Spinal cord (tissue), 10 donors: ENCODE data around the gene PPIA. TPM values are rescaled to one million over a fixed set of nuclear protein-coding genes. Genes with fewer than 3 reads are reported as not detected.
"Not testable (repeated sequence)": the region's sequence is repeated elsewhere in the genome, so short reads cannot be mapped to it uniquely, and the experiment has no call there.

Experiments
- DNase-seq, 6 donors: peaks; one replicate each; pipeline versions ENCODE4 v3.0.0 to v3.0.0-alpha.2; 2013 to 2015; ENCODE audit warnings: low spot score in 6 of 6, low read depth in 4 of 6
- H3K27ac ChIP-seq: one replicate; pipeline ENCODE4 v1.5.1; 2013; ENCODE audit warnings: low read depth, low read length, control low read depth
- H3K27me3 ChIP-seq: one replicate; pipeline ENCODE4 v1.6.1; 2013; ENCODE audit warnings: low read length; ENCODE audit not compliant: control insufficient read depth, insufficient read depth
- H3K36me3 ChIP-seq: one replicate; pipeline ENCODE4 v1.6.1; 2013; ENCODE audit warnings: low read length; ENCODE audit not compliant: control insufficient read depth, insufficient read depth
- H3K4me1 ChIP-seq: one replicate; pipeline ENCODE4 v1.6.1; 2013; ENCODE audit warnings: low read length; ENCODE audit not compliant: control insufficient read depth, insufficient read depth
- H3K4me3 ChIP-seq: one replicate; pipeline ENCODE4 v1.5.1; 2013; ENCODE audit warnings: low read depth, low read length, control low read depth
- H3K9me3 ChIP-seq: one replicate; pipeline ENCODE4 v1.6.1; 2013; ENCODE audit warnings: low read length; ENCODE audit not compliant: control insufficient read depth, insufficient read depth
- WGBS: methylation state at CpG from one replicate; pipeline ENCODE4 v1.1.5; 2013; ENCODE audit warnings: missing lambda C conversion rate; ENCODE audit not compliant: insufficient coverage; 5-methylcytosine and 5-hydroxymethylcytosine counted together
- polyA plus RNA-seq, 2 donors: library from polyadenylated mRNA; unstranded; fragments of 120-200 nt; gene quantifications; one replicate each; pipeline ENCODE4 v1.2.1, GENCODE V29; 2013; ENCODE audit not compliant: insufficient read length in 2 of 2
- total RNA-seq, 2 donors: library from RNA; depleted of rRNA in 1 of 2; stranded (reverse); fragments of 120-200 nt in 1 of 2; fragments of >200 nt in 1 of 2; gene quantifications; one replicate each; pipeline versions ENCODE4 v1.2.3 to v1.2.4, GENCODE V29; 2013 to 2014
- donor health status: healthy.

Gene PPIA
- total and polyA plus RNA-seq, 4 donors, result 1,246 to 1,903 (median 1,398) TPM

- Histone ChIP-seq H3K9me3 (peaks cover 4% of the 10 kb centered on the region), H3K27ac (no peak overlapping the region), H3K4me3 (no peak overlapping the region), H3K36me3 (no peaks in the 10 kb centered on the region), H3K4me1 (no peaks in the 10 kb centered on the region), H3K27me3 (no peaks in the 10 kb centered on the region)
- no peak for DNase-seq
- 86% methylated on average over 1 of the region's 1 CpG for WGBS
Observed at GRCh38 chr7:44784364-44784763, 12.1 kb upstream of the PPIA start.

GRCh38 chr7:44785218-44785617 lies 11.3 kb upstream of the PPIA start:
- not testable (repeated sequence) for H3K9me3 ChIP-seq, H3K27me3 ChIP-seq, DNase-seq, H3K36me3 ChIP-seq, H3K27ac ChIP-seq, H3K4me1 ChIP-seq, H3K4me3 ChIP-seq
- WGBS, result 97% methylated on average over 3 of the region's 3 CpGs

- no peak for DNase-seq
- WGBS, result 64% methylated on average over 4 of the region's 4 CpGs
- H3K27me3 ChIP-seq, result no peaks in the 10 kb centered on the region
- H3K36me3 ChIP-seq, result no peaks in the 10 kb centered on the region
- no peak overlapping the region for H3K27ac ChIP-seq
- H3K4me1 ChIP-seq, result no peaks in the 10 kb centered on the region
- H3K9me3 ChIP-seq, result peaks cover 4% of the 10 kb centered on the region
- no peak overlapping the region for H3K4me3 ChIP-seq
Observed at GRCh38 chr7:44787041-44787440, 9.4 kb upstream of the PPIA start.

- Histone ChIP-seq H3K9me3 (peaks cover 4% of the 10 kb centered on the region), H3K36me3 (no peaks in the 10 kb centered on the region), H3K27me3 (no peaks in the 10 kb centered on the region), H3K4me3 (no peak overlapping the region), H3K4me1 (no peaks in the 10 kb centered on the region), H3K27ac (no peak overlapping the region)
- DNase-seq, result no peak
- 100% methylated on average over 2 of the region's 3 CpGs for WGBS
Observed at GRCh38 chr7:44787762-44788161, 8.7 kb upstream of the PPIA start.

GRCh38 chr7:44789990-44790389 lies 6.5 kb upstream of the PPIA start:
- Histone ChIP-seq H3K4me3 (no peak overlapping the region), H3K4me1 (no peaks in the 10 kb centered on the region), H3K27me3 (no peaks in the 10 kb centered on the region), H3K27ac (no peak overlapping the region), H3K36me3 (no peaks in the 10 kb centered on the region), H3K9me3 (no peaks in the 10 kb centered on the region)
- 79% methylated on average over 3 of the region's 5 CpGs for WGBS
- no peak for DNase-seq

GRCh38 chr7:44791278-44792219 lies 4.9 kb upstream of the PPIA start:
- Histone ChIP-seq H3K27ac (no peak overlapping the region), H3K4me3 (no peak overlapping the region), H3K27me3 (no peaks in the 10 kb centered on the region), H3K4me1 (peaks cover 10% of the 10 kb centered on the region), H3K9me3 (no peaks in the 10 kb centered on the region), H3K36me3 (no peaks in the 10 kb centered on the region)
- WGBS, result 84% methylated on average over 4 of the region's 8 CpGs
- no peak for DNase-seq

- H3K36me3 ChIP-seq, result no peaks in the 10 kb centered on the region
- no peak for DNase-seq
- no peak overlapping the region for H3K27ac ChIP-seq
- H3K4me1 ChIP-seq, result peaks cover 18% of the 10 kb centered on the region
- H3K27me3 ChIP-seq, result no peaks in the 10 kb centered on the region
- WGBS, result no CpG with 5 or more reads among the region's 5 CpGs
- H3K4me3 ChIP-seq, result no peak overlapping the region
- H3K9me3 ChIP-seq, result no peaks in the 10 kb centered on the region
Observed at GRCh38 chr7:44793919-44794318, 2.6 kb upstream of the PPIA start.

GRCh38 chr7:44794331-44794730 lies 2.1 kb upstream of the PPIA start:
- WGBS, result 50% methylated on average over 1 of the region's 3 CpGs
- Histone ChIP-seq H3K36me3 (no peaks in the 10 kb centered on the region), H3K27me3 (no peaks in the 10 kb centered on the region), H3K27ac (no peak overlapping the region), H3K4me1 (peaks cover 18% of the 10 kb centered on the region), H3K4me3 (no peak overlapping the region), H3K9me3 (no peaks in the 10 kb centered on the region)
- DNase-seq, result no peak

GRCh38 chr7:44796034-44796503 lies 412 bp upstream of the PPIA start:
- peak in 4 of 6 donors; percentile 12 to 33 (median 28) for DNase-seq
- H3K27ac ChIP-seq, result peak overlapping the region; percentile 99
- H3K27me3 ChIP-seq, result no peaks in the 10 kb centered on the region
- peaks cover 18% of the 10 kb centered on the region for H3K4me1 ChIP-seq
- H3K36me3 ChIP-seq, result peaks cover 15% of the 10 kb centered on the region
- under 1% methylated on average over 59 of the region's 59 CpGs for WGBS
- H3K4me3 ChIP-seq, result peak overlapping the region; percentile 97
- H3K9me3 ChIP-seq, result no peaks in the 10 kb centered on the region
